Caco-2 (cell line): ENCODE data around the gene CDH13. TPM values are rescaled to one million over a fixed set of nuclear protein-coding genes. Genes with fewer than 3 reads are reported as not detected.

Experiments used
- BruUV-seq: library from RNA; stranded (reverse); fragments of 400-500 nt; replicated peaks from 2 replicates; lab custom pipeline; 2021; lab: Mats Ljungman, UMichigan
- CTCF ChIA-PET: fragments of 300-600 bp; sonication (Branson Sonifier 250); formaldehyde crosslinking; loops from one replicate; lab custom pipeline; 2022; ENCODE audit warnings: antibody characterized with exemption; lab: Charles Lee
- POLR2A ChIA-PET: fragments of 300-600 bp; sonication (Branson Sonifier 250); formaldehyde crosslinking; loops from one replicate; lab custom pipeline; 2022; ENCODE audit warnings: antibody characterized with exemption; lab: Charles Lee
- DNase-seq, 2 experiments: peaks; one replicate each; pipeline versions ENCODE4 v3.0.0 to v3.0.0-alpha.2; 2020 to 2022
- H3K27me3 ChIP-seq: replicated peaks from 2 replicates; pipeline ENCODE4 v1.6.0; 2011; ENCODE audit warnings: low read length; ENCODE audit not compliant: control insufficient read depth, insufficient read depth
- H3K36me3 ChIP-seq: 2 replicates; pipeline ENCODE4 v1.5.1; 2011; ENCODE audit warnings: low read length; ENCODE audit not compliant: control insufficient read depth, insufficient read depth
- H3K4me1 ChIP-seq: fragments of 250-450 bp; sonication (Bioruptor Pico); 2 replicates; pipeline ENCODE4 v1.5.1; 2020; ENCODE audit warnings: mild to moderate bottlenecking
- H3K4me3 ChIP-seq: 2 replicates; pipeline ENCODE4 v1.5.1; 2011; ENCODE audit warnings: low read depth, mild to moderate bottlenecking, control low read depth, low read length
- H3K9me3 ChIP-seq: fragments of 250-450 bp; sonication (Bioruptor Pico); 2 replicates; pipeline ENCODE4 v1.5.1; 2020; ENCODE audit warnings: mild to moderate bottlenecking, moderate library complexity
- H3K27ac Mint-ChIP-seq: one replicate; pipeline ENCODE4 v1.8.0; 2022; ENCODE audit warnings: mixed read lengths; ENCODE audit not compliant: unreplicated experiment
- H3K27me3 Mint-ChIP-seq: one replicate; pipeline ENCODE4 v1.8.0; 2022; ENCODE audit warnings: mixed read lengths; ENCODE audit not compliant: insufficient read depth, unreplicated experiment
- H3K36me3 Mint-ChIP-seq: one replicate; pipeline ENCODE4 v1.8.0; 2022; ENCODE audit warnings: mild to moderate bottlenecking, mixed read lengths; ENCODE audit not compliant: insufficient read depth, unreplicated experiment
- H3K4me1 Mint-ChIP-seq: one replicate; pipeline ENCODE4 v1.8.0; 2022; ENCODE audit warnings: low read depth, mixed read lengths; ENCODE audit not compliant: unreplicated experiment
- H3K4me3 Mint-ChIP-seq: one replicate; pipeline ENCODE4 v1.8.0; 2022; ENCODE audit warnings: mild to moderate bottlenecking, moderate library complexity, mixed read lengths; ENCODE audit not compliant: unreplicated experiment
- H3K9me3 Mint-ChIP-seq: one replicate; pipeline ENCODE4 v1.8.0; 2022; ENCODE audit warnings: mixed read lengths; ENCODE audit not compliant: unreplicated experiment
- intact Hi-C: fragments of 100-400 bp; cut with micrococcal nuclease; formaldehyde crosslinking; loops from one replicate; pipeline ENCODE4 v1.10.0; 2022; ENCODE audit not compliant: unreplicated experiment
- total RNA-seq: library from RNA; stranded (reverse); gene quantifications from 2 replicates; pipeline ENCODE4 v1.2.3, GENCODE V29; 2022
- TF ChIP-seq, protein P1 (sequence below), 2 experiments: fragments of 200-600 bp in 1 of 2; IDR thresholded peaks; 1 replicate in 1 of 2; 2 replicates in 1 of 2; pipeline versions ENCODE4 v1.5.1 to v1.8.0; 2011 to 2022; ENCODE audit warnings: antibody characterized with exemption in 1 of 2, control low read depth in 1 of 2, inconsistent platforms in 1 of 2, low read depth in 1 of 2, low read length in 1 of 2, mild to moderate bottlenecking in 1 of 2, moderate library complexity in 1 of 2; ENCODE audit not compliant: insufficient read depth in 1 of 2, severe bottlenecking in 1 of 2, unreplicated experiment in 1 of 2

CDH13 gene
- total RNA-seq, 1 experiment from 2014 or later, result 2.2 TPM

DNA sequence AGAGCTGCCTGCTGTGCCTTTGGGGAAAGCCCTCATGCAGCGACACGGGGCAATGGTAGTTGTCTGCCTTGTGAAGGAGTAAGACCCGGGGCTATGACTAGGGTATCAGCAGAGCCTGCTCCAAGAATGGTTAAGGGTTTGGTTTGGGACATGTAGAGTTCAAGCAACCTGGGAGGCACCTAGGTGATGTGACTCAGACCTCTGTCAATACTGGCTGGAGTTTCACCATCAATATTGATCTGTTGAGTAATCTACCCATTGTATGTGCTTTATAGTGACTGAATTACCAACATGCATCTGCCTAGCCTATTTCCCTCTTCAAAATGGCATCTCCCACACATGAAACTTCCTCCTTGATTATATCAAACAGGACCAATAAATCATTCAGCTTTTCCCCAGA lies 782.6 kb downstream of the CDH13 start:
- no peaks in the 10 kb centered on the region for H3K9me3 ChIP-seq
- POLR2A ChIA-PET, result no interaction called here
- H3K36me3 ChIP-seq, result no peaks in the 10 kb centered on the region
- no peak for DNase-seq
- TF ChIP-seq, protein P1, sequence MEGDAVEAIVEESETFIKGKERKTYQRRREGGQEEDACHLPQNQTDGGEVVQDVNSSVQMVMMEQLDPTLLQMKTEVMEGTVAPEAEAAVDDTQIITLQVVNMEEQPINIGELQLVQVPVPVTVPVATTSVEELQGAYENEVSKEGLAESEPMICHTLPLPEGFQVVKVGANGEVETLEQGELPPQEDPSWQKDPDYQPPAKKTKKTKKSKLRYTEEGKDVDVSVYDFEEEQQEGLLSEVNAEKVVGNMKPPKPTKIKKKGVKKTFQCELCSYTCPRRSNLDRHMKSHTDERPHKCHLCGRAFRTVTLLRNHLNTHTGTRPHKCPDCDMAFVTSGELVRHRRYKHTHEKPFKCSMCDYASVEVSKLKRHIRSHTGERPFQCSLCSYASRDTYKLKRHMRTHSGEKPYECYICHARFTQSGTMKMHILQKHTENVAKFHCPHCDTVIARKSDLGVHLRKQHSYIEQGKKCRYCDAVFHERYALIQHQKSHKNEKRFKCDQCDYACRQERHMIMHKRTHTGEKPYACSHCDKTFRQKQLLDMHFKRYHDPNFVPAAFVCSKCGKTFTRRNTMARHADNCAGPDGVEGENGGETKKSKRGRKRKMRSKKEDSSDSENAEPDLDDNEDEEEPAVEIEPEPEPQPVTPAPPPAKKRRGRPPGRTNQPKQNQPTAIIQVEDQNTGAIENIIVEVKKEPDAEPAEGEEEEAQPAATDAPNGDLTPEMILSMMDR (IDR thresholded peaks at IDR 0.05; ENCODE audit: insufficient read depth in 1 of 2, low read depth in 1 of 2, low read length in 1 of 2, severe bottlenecking in 1 of 2, unreplicated experiment in 1 of 2), result no peak
- Mint-ChIP-seq H3K27ac (no peak overlapping the region), H3K9me3 (no peaks in the 10 kb centered on the region), H3K36me3 (no peaks in the 10 kb centered on the region), H3K4me1 (no peaks in the 10 kb centered on the region), H3K4me3 (no peak overlapping the region), H3K27me3 (peaks cover 18% of the 10 kb centered on the region)
- H3K4me1 ChIP-seq, result no peaks in the 10 kb centered on the region
- intact Hi-C loops, result no loop called here
- CTCF ChIA-PET, result no interaction called here
- no peak overlapping the region for H3K4me3 ChIP-seq
- BruUV-seq, result no TSS peak
- H3K27me3 ChIP-seq, result no peaks in the 10 kb centered on the region

DNA sequence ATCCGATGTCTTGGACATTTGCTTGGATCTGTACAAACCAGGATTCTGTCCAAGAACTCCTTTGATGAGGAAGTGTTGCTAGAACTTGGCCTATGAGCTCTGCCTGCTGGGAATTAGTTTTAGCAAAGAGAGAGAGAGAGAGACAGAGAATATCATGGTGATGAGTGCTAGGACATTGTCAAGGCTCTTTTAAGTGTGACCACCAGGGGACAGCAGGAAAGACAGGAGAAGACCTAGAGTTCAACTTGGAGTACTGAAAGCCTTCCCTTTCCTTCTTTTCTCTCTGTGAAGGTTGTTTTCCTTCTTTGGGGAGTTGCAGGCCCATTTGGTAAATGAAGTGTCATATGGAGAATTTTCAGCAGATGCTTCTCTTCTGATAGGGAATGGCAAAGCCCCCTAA lies 791.8 kb downstream of the CDH13 start:
- Histone ChIP-seq H3K4me1 (no peaks in the 10 kb centered on the region), H3K27me3 (no peaks in the 10 kb centered on the region), H3K36me3 (no peaks in the 10 kb centered on the region), H3K4me3 (no peak overlapping the region), H3K9me3 (no peaks in the 10 kb centered on the region)
- no TSS peak for BruUV-seq
- TF ChIP-seq, protein P1 (IDR thresholded peaks at IDR 0.05; ENCODE audit: insufficient read depth in 1 of 2, low read depth in 1 of 2, low read length in 1 of 2, severe bottlenecking in 1 of 2, unreplicated experiment in 1 of 2), result peak in 1 of 2 experiments; percentile 34
- Mint-ChIP-seq H3K36me3 (no peaks in the 10 kb centered on the region), H3K4me1 (no peaks in the 10 kb centered on the region), H3K4me3 (no peak overlapping the region), H3K27me3 (peaks cover 10% of the 10 kb centered on the region), H3K9me3 (no peaks in the 10 kb centered on the region), H3K27ac (no peak overlapping the region)
- no peak for DNase-seq
- POLR2A ChIA-PET, result no interaction called here
- intact Hi-C loops, result no loop called here
- CTCF ChIA-PET, result no interaction called here

DNA sequence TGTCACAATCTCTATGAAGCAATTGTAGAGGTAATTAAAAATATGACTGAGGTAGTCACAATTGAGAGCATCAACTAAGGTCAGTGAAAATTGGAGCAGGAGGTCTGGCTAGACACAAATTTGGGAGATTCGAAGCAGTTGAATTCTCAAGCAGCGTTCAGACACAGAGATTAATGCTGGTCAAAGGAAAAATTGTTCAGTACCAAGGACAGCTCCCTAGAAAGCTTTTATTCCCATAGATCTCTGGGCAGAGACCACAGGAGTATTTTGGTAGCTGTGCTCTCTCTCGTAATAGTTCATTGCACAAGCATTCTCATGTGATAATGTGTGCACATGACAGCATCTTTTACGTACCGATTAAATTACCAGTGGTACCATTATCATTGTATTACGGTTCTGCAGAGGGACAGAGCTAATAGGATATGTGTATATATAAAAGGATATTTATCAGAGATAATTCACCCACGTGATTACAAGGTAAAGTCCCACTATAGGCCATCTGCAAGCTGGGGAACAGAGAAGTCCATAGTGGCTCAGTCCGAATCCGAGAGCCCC lies 793.5 kb downstream of the CDH13 start:
- intact Hi-C loops, result no loop called here
- Mint-ChIP-seq H3K27me3 (peaks cover 6% of the 10 kb centered on the region), H3K4me3 (no peak overlapping the region), H3K27ac (no peak overlapping the region), H3K4me1 (no peaks in the 10 kb centered on the region), H3K9me3 (no peaks in the 10 kb centered on the region), H3K36me3 (no peaks in the 10 kb centered on the region)
- H3K36me3 ChIP-seq, result no peaks in the 10 kb centered on the region
- no peaks in the 10 kb centered on the region for H3K27me3 ChIP-seq
- TF ChIP-seq, protein P1 (IDR thresholded peaks at IDR 0.05; ENCODE audit: insufficient read depth in 1 of 2, low read depth in 1 of 2, low read length in 1 of 2, severe bottlenecking in 1 of 2, unreplicated experiment in 1 of 2), result no peak
- ChIA-PET POLR2A (no interaction called here), CTCF (interaction anchor here (0.6 kb wide), 1 partner anchor 26 kb away, joined by 5 read pairs; no protein-coding TSS in a partner anchor)
- BruUV-seq, result no TSS peak
- H3K4me3 ChIP-seq, result no peak overlapping the region
- H3K4me1 ChIP-seq, result no peaks in the 10 kb centered on the region
- H3K9me3 ChIP-seq, result no peaks in the 10 kb centered on the region
- DNase-seq, result peak in 1 of 2 experiments; percentile 44
